Measurements from ENCODE around the gene DIAPH3.

Gene DIAPH3

DNA sequence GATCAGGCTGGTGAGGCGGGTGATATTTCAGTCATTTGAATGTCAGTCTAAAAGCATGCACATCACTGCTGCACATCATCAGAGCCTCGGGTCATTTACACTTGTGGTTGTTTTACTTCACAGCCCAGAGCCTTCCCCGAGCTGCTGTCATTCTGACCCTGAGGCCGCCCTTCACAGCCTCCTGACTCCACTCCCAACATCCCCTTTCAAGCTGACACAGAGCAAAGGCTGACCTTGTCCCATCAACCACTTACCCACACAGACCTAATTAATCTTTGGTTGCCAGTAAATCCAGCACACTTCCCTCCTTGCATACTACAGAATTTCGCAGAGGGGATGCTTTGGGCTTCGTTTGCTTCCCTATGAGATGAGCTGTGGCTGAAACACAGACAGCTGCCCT is 528.1 kb downstream of the DIAPH3 start:
- DNase-seq (ENCODE audit: low read depth in 2 of 2) = no peak

DNA sequence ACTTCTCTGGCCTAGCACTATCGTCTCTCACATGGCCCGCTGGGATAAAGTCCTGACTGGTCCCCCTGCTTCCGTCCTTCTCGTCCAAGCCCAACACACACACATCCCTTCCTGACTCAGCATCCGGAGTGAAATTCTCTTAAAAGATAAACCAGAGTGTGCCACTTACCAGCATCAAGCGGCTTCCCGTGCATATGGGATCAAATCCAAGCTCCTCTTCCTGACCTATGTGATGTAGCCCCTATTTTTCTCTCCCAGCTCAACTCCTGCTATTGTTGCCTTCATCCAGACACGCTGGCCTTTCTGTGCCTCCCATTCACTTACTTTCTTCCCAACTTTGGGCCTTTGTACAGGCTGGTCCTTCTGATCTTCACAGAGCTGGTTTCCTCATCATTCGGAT is 530.4 kb downstream of the DIAPH3 start:
- no peak for DNase-seq (ENCODE audit: low read depth in 2 of 2)

DNA sequence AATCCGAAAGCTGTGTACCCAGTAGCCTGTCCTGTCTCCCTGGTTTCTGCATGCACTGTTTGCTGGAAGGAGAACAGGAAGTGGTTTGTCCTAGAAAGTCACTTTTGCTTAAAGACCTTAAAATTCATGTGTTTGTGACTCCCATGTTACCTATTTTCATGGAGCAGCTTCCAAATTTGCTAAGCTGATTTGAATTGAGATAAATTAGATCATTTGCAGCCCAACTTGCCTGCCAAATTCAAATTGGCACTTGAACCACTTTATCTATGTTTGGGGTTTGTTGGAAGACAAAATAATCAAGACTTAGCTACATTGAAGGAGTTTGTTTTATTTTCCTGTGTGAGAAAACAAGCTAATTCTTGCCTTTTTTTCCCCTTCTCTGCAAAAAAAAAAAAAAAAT is 532.5 kb downstream of the DIAPH3 start:
- no peak for DNase-seq (ENCODE audit: low read depth in 2 of 2)

DNA sequence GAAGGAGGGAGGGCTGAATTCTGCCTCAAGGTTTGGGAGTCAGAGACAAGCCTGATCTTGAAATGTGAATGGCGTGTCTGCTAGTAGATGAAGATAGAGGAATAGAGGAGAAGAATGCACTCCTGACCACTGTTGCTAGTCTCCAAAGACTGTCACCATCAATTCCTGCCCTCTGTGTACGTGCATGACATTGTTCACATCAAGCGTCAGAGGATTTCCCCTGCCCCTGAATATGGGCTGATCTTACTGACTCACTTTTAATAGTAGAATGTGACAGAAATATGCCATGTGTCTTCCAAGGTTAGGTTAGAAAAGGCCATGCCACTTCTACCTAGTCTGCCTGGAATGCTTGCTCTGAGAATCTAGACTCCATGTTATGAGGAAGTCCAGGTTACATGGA is 538.6 kb downstream of the DIAPH3 start:
- no peak for DNase-seq (ENCODE audit: low read depth in 2 of 2)

DNA sequence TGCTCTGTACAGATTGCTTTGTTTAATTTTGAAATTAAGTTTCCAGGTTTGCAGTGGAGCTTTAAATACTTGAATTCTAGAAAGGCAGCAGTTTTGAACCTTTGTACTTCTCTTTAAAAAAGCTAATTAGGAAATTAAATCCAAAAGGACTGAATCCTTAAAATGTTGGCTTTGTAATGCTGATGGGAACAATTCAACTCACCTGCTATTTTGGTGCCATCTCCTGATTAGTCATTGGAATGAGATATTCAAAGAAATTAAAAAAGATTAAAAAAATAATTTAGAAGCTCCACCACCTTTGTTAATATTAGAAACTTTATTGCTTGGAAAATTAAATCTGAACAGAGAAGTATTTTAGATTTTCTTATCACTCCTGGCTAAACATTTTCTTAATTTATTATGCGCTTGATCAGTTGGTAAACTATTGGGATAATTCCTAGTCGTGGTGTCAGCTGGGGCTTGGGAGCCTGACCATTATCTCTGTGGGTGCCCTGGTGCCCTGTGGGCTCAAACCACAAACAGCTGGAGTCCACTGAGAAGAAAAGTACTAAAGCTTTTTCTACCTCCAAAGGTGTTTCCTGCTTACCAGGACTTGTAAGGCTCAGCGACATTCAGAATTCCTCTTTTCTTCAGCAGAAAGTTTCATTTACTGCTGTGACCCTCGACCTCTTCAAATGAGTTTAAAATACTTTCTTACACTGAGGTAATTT is 540.4 kb downstream of the DIAPH3 start:
- DNase-seq (ENCODE audit: low read depth in 2 of 2) = no peak

DNA sequence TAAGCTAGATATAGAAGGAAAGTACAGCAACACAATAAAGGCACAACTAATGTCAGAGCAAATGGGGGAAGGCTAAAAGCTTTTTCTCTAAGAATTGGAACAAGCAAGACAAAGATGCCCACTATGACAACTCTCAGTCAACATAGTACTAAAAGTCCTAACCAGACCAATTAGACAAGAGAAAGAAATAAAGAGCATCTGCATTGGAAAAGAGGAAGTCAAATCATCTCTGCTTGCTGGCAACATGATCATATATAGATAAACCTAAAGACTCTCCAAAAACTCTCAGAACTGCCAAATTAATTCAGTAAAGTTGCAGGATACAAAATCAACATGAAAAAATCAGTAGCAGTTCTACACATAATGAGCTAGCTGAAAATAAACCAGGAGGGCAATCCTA is 542.0 kb downstream of the DIAPH3 start:
- DNase-seq (ENCODE audit: low read depth in 2 of 2) = no peak
